Activated T-helper 2 cell treated with anti-CD3 and anti-CD28 coated beads, Interferon-gamma antibody, Interleukin-2, Interleukin-4, amounts not matched to agents 10 μg/mL and 5 μg/mL and 100 μg/mL, durations not matched to agents 14 hours and 24 hours and 36 hours (primary cell): ENCODE measurements around the gene ZMYND10. TPM values are rescaled to one million over a fixed set of nuclear protein-coding genes. Genes with fewer than 3 reads are reported as not detected.

ENCODE experiments used
- DNase-seq: peaks from one replicate; pipeline ENCODE4 v3.0.0; 2021; ENCODE audit warnings: low spot score
- H3K27ac Mint-ChIP-seq: one replicate; pipeline ENCODE4 v1.8.0; 2021; ENCODE audit warnings: mixed read lengths
- H3K27me3 Mint-ChIP-seq: one replicate; pipeline ENCODE4 v1.8.0; 2021; ENCODE audit warnings: low read depth, mixed read lengths
- H3K36me3 Mint-ChIP-seq: one replicate; pipeline ENCODE4 v1.8.0; 2021; ENCODE audit warnings: low read depth, mixed read lengths
- H3K4me1 Mint-ChIP-seq: one replicate; pipeline ENCODE4 v1.8.0; 2021; ENCODE audit warnings: low read depth, mixed read lengths
- H3K4me3 Mint-ChIP-seq: one replicate; pipeline ENCODE4 v1.8.0; 2021; ENCODE audit warnings: low read depth, mild to moderate bottlenecking, moderate library complexity, mixed read lengths
- H3K9me3 Mint-ChIP-seq: one replicate; pipeline ENCODE4 v1.8.0; 2021; ENCODE audit warnings: mixed read lengths
- intact Hi-C: fragments of 100-400 bp; cut with micrococcal nuclease; formaldehyde crosslinking; loops from one replicate; pipeline ENCODE4 v1.15.1; 2023
- total RNA-seq: library from RNA; stranded (reverse); gene quantifications from 2 replicates; pipeline ENCODE4 v1.2.3, GENCODE V29; 2022

ZMYND10 gene
- 0.94 and 1.8 TPM in 2 replicates for total RNA-seq

DNA sequence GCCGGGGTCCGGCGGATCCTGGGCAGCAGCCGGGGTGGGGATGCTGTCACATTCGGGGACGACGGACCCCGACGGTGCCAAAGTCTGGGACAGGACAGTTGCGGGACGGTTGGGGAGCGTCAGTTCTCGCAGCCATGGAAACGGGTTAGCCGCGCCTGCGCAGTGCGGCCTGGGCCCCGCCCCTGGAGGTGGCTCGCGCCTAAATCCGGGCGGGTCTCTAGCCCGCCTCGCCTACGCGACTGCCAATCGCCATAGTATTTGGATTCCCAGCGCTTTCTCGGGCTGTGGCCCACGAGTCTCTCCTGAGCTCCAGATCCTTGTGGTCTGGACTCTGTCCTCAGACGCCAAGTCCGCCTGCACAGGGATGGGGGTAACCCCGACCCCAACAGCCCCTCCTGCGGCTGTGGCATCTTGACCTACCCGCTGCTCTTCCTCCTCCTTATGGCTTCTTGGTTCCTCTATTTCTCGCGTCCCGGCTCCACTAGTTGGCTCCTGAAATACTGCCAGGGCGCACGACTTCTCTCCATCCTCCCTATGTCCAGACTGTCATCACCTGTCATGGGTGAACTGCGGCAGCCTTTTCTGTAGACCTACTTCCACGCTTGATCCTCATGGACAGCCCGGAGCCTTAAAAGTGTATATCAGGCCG lies at the start of gene ZMYND10:
TSS of gene ZMYND10 (minus strand) at position 147 of the 649 bp plus-strand sequence. CDS start 153 bp downstream, outside the sequence.
- H3K36me3 Mint-ChIP-seq = peaks cover 29% of the 10 kb centered on the region
- DNase-seq = peak; percentile 79
- peak within 1 kb of the TSS; percentile 76 for H3K4me3 Mint-ChIP-seq
- H3K4me1 Mint-ChIP-seq = peaks cover 30% of the 10 kb centered on the region
- H3K27ac Mint-ChIP-seq = peak within 1 kb of the TSS; percentile 60
- no peaks in the 10 kb centered on the region for H3K9me3 Mint-ChIP-seq
- H3K27me3 Mint-ChIP-seq = no peaks in the 10 kb centered on the region
- intact Hi-C loops = loop anchor here (2.0 kb wide), 1 partner anchor 195 kb away; no protein-coding TSS in a partner anchor

DNA sequence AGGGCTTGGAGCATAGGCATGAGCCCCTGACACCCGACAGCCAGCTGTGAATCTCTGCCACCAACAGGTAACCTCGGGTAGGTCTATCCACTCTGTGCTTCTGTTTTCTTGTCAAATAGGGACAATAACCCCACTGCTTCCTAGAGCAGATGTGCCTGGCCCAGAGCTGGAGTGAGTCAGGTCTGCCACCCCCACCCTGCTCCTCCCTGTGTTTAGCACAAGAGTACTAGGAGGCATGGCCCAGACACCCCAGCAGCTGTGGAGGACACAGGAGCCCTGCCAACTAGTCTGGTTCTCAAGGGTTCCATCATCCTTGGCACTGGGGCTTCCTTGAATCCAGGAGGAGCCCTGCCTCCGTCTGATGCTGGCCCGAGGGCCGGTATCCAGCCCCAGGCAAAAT lies 47.5 kb upstream of the ZMYND10 start:
- Mint-ChIP-seq H3K9me3 (no peaks in the 10 kb centered on the region), H3K4me1 (peaks cover 6% of the 10 kb centered on the region), H3K4me3 (no peak overlapping the region), H3K27ac (no peak overlapping the region), H3K36me3 (no peaks in the 10 kb centered on the region), H3K27me3 (no peaks in the 10 kb centered on the region)
- intact Hi-C loops = no loop called here
- DNase-seq = no peak

DNA sequence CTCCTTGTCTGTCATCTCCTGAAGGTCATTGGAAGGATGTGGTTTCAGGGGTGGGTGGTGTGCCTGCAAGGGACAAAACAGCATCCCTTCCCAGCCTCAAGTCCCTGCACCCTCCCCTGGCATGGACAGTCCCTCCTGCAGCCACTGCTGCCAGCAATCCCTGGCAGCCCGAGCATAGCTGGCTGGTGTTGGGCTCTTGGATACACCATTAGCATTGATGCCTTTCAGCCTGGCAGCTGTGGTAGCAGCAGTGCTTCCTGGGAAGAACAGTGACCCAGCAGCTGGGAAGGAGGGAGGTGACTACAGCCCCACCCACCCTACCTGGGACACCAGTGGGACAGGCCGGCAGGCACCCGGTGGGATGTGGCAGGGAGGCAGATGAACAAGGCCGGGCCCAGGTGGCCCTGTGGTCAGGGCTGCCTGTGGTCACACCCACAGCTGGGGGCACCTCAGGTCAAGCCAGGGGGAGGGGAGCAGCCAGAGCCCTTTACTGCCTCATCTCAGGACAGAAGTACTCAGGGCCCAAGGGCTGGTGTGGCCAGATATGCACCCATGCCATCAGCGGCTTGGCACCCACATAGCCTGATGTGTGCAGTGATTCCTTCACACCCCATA lies 46.7 kb upstream of the ZMYND10 start:
- intact Hi-C loops = no loop called here
- Mint-ChIP-seq H3K27ac (no peak overlapping the region), H3K4me1 (peaks cover 6% of the 10 kb centered on the region), H3K36me3 (no peaks in the 10 kb centered on the region), H3K9me3 (no peaks in the 10 kb centered on the region), H3K4me3 (no peak overlapping the region), H3K27me3 (no peaks in the 10 kb centered on the region)
- no peak for DNase-seq

DNA sequence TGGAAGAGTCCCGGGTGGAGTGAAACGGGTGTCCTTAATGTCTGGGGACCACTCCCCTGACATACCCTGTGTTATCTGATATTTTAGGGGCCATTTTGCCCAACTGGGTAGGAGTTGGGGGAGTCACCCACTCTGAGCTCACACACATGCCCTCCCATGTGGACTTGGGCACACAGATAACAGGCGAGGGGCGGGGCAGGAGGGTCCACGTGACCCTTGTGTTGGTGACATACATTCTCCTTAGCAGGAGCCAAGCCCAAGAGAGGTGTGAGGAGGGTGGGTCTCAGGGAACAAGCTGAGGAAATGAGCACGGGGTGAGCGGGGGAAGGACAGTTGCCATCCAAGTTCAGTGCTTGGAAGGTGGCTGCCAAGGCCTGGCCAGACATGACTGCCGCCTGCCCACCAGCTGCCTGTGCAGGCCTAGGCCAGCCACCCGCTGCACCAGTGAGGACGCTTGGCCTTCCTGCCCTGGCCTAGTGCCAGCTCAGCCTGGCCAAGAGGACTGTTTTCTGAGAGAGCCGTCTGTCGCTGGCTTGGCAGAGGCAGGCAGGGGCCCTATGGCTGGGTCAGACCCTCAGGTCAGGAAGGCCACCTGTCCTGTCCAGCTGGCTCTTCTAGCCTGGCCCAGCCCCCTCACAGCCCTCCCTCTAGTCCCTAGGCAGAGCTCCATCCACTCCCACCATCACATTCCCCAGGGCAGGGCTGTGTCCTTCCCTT lies 45.1 kb upstream of the ZMYND10 start:
- no peak overlapping the region for H3K27ac Mint-ChIP-seq
- no peaks in the 10 kb centered on the region for H3K36me3 Mint-ChIP-seq
- DNase-seq = no peak
- H3K4me1 Mint-ChIP-seq = peaks cover 6% of the 10 kb centered on the region
- H3K27me3 Mint-ChIP-seq = no peaks in the 10 kb centered on the region
- no peak overlapping the region for H3K4me3 Mint-ChIP-seq
- H3K9me3 Mint-ChIP-seq = no peaks in the 10 kb centered on the region
- intact Hi-C loops = no loop called here

DNA sequence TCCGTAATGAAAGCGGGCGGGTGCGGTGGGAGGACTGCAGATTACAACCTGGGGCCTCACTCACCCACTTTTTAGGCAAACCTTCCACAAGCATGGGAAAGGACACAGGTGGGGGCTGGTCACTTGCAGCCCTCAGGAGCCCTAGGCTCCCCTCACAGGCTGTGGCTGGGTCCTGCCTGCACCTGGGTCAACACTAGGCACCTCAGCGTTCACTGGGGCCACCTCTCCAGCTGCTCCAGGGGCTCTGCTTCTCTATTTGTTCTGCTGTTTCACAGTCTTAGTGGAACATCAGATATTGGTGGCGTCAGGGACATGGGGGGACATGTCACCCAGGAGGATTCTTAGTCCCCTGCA lies 43.9 kb upstream of the ZMYND10 start:
- Mint-ChIP-seq H3K4me3 (no peak overlapping the region), H3K27me3 (no peaks in the 10 kb centered on the region), H3K4me1 (peaks cover 6% of the 10 kb centered on the region), H3K27ac (no peak overlapping the region), H3K9me3 (no peaks in the 10 kb centered on the region), H3K36me3 (no peaks in the 10 kb centered on the region)
- intact Hi-C loops = no loop called here
- DNase-seq = no peak

DNA sequence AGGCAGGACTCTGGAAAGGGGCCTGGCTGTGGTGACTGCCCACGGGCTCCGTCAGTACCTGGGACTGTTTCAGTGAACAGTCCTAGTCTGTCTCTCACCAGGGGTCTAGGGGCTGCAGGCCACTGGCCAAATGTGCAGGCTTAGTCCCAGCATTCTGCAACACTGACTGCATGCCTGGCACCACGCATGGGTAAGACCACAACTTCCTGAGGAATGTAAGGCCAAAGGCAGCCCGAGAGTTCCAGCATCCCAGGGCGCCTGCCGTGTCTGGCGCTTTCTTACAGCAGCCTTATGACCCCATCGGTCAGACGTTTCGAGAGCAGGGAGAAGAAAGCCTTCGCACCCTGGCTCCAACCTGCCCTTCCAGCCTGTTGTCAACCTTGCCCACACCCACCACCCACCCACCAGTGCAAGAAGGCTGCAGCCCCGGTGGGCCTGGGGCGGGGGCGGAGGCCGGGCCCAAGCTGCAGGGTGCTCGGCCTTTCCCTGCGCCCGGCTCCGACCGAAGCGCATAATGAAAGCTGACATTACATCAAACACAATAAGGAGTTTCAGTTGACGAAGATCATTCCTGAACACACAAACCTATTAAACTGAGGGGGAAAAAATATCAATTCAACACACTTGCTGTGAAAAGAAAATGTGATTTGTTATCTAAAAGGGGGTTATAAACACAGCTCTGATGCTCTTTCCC lies 43.3 kb upstream of the ZMYND10 start:
- Mint-ChIP-seq H3K4me1 (peaks cover 6% of the 10 kb centered on the region), H3K36me3 (no peaks in the 10 kb centered on the region), H3K9me3 (no peaks in the 10 kb centered on the region), H3K27ac (no peak overlapping the region), H3K27me3 (no peaks in the 10 kb centered on the region), H3K4me3 (no peak overlapping the region)
- intact Hi-C loops = no loop called here
- no peak for DNase-seq

DNA sequence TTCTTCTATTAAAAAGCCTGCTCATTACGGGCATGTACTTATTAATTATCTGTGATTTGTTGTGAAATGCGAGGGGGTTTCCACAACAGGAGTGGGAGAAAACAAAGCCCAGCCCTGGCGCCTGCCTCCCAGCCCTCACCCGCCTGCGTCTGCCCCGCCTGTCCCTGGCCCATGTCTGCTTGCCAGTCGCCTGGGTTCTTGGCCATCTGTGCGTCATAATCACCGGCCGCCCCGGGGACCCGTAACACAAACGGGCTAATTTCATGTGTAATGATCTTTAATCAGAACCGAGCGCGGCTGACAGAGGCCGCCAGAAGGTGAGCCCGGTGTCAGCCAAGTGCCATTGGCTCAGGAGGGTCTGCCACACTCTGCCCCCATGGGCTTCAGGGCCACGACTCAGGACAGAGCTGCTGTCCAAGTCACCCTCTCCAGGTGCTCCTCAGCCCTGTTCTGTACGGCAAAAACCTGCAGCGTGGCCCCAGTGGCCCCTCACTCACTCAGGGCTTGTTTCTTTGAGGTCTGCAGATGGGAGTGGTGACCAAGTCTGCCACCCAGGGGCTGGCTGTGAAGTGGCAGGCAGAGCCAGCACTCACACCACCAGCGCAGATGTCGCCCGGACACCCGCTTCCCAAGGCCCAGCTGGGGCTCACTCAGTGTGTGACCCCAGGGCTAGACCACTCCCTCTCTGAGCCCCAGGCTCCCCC lies 42.6 kb upstream of the ZMYND10 start:
- no peaks in the 10 kb centered on the region for H3K9me3 Mint-ChIP-seq
- H3K4me1 Mint-ChIP-seq = peaks cover 6% of the 10 kb centered on the region
- no peak overlapping the region for H3K27ac Mint-ChIP-seq
- no peaks in the 10 kb centered on the region for H3K27me3 Mint-ChIP-seq
- no peak overlapping the region for H3K4me3 Mint-ChIP-seq
- no peaks in the 10 kb centered on the region for H3K36me3 Mint-ChIP-seq
- DNase-seq = no peak
- intact Hi-C loops = no loop called here

DNA sequence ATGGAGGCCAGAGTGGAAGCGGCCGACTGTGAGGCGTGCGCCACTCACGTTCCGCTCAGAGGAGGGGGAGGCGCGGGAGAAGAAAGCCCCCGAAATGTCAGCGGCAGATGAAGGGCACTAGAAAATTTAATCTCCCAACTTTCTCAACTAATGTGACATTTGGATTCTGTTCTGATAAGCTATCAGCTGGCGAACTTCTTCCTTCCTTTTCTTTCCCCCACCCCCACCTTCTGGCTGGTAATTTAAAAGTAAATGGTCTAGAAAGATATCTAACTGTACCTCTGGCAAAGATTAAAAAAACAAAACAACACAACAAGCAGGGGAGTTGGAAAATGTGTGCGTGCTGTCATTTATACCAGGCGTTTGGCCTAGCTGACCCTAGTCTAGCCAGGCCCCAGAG lies 40.2 kb upstream of the ZMYND10 start:
- Mint-ChIP-seq H3K27ac (no peak overlapping the region), H3K27me3 (no peaks in the 10 kb centered on the region), H3K36me3 (no peaks in the 10 kb centered on the region), H3K4me3 (no peak overlapping the region), H3K9me3 (no peaks in the 10 kb centered on the region), H3K4me1 (no peaks in the 10 kb centered on the region)
- no peak for DNase-seq
- intact Hi-C loops = no loop called here

DNA sequence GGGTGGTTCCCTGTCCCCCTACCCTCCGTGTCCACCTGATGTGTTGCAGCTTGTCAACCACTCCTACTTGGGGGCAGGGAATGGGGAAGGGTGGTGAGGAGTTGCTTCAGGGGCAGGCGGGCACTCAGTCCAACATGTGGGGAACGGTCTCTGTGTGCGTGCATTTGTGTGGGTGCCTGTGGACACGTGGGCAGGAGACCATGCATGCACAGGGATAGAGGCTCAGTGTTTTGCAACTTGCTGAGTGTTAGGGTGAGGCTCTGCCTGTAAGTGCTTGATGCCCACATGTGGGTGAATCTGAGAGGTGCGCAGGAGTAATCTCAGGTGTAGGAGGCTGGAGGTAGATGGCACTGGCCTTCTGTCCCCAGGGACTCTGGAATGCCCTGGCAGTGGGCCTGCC lies 38.2 kb upstream of the ZMYND10 start:
- no peak overlapping the region for H3K27ac Mint-ChIP-seq
- intact Hi-C loops = no loop called here
- no peak overlapping the region for H3K4me3 Mint-ChIP-seq
- DNase-seq = no peak
- no peaks in the 10 kb centered on the region for H3K27me3 Mint-ChIP-seq
- H3K36me3 Mint-ChIP-seq = no peaks in the 10 kb centered on the region
- H3K4me1 Mint-ChIP-seq = no peaks in the 10 kb centered on the region
- H3K9me3 Mint-ChIP-seq = no peaks in the 10 kb centered on the region

DNA sequence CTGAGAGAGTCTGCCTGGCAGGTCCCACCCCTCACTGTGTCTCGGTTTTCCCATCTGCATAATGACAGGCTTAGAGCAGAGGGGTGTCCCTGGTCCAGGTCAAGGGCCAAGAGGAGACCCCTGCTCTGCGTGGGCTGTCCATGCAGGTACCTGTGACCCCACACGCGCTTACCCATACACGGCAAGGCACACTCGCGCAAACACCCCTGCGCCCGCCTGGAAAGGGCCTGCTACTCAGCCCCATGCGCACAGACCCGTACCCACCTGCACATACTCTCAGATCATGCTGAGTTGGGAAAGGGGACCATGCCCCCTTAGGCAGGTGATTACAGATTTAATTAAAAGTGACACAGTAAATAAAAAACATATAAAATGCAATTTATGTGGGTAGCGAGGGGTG lies 37.2 kb upstream of the ZMYND10 start:
- Mint-ChIP-seq H3K27me3 (no peaks in the 10 kb centered on the region), H3K9me3 (no peaks in the 10 kb centered on the region), H3K36me3 (no peaks in the 10 kb centered on the region), H3K27ac (no peak overlapping the region), H3K4me3 (no peak overlapping the region), H3K4me1 (no peaks in the 10 kb centered on the region)
- no peak for DNase-seq
- intact Hi-C loops = no loop called here

DNA sequence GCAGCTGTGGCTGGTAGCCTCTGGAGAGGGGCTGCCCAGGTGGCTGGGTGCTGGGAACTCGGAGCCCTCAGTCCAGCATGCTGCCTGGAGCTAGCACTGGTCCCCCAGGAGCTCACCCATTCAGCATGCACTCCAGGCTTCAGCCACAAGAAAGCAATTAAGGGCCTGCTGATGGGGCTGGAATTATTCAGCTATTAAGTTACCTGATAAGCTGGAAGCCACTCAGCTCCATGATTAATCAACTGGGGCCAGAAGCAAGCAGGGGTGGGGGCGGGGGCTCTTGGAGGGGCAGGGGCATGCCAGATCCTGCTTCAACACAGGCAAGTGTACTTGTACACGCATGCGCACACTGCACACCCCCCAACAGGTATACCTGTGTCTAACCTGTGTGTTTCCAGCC lies 35.9 kb upstream of the ZMYND10 start:
- intact Hi-C loops = no loop called here
- Mint-ChIP-seq H3K36me3 (no peaks in the 10 kb centered on the region), H3K4me1 (no peaks in the 10 kb centered on the region), H3K27ac (no peak overlapping the region), H3K9me3 (no peaks in the 10 kb centered on the region), H3K4me3 (no peak overlapping the region), H3K27me3 (no peaks in the 10 kb centered on the region)
- no peak for DNase-seq

DNA sequence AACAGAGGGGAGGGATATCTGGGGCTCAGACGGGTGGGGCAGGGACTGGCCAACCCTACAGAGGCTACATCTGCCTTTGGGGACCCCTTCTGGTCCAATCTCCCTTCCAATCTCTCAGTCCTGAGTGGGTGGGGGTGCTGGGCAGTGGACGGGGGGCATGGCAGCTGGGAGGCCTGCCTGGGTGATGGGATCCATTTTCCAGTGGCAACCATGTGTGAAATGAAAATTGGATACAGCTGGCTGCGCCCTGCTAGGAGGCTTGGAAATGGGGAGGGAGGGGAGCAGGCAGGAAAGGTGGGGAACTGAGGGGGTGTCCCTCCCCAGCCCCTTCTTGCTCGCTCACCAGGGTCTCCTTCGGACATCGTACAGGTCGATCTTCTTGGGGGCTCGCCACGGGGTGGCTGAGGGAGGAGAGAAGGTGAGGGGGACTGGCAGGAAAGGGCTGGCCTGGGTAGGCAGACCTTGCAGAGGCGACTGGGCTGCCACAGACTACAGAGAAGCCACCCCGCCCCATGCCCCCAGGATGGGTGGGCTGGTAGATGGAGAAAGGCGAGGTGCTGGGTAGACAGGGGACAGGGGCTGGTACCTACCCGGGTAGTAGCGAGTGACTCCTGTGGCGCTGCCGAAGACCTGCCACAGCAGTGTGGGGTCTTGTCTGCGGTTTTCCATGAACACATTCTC lies 35.0 kb upstream of the ZMYND10 start:
- no peak for DNase-seq
- H3K9me3 Mint-ChIP-seq = no peaks in the 10 kb centered on the region
- no peaks in the 10 kb centered on the region for H3K27me3 Mint-ChIP-seq
- H3K36me3 Mint-ChIP-seq = no peaks in the 10 kb centered on the region
- no peak overlapping the region for H3K27ac Mint-ChIP-seq
- intact Hi-C loops = no loop called here
- H3K4me1 Mint-ChIP-seq = no peaks in the 10 kb centered on the region
- H3K4me3 Mint-ChIP-seq = no peak overlapping the region
